Right lung (tissue), 5 donors: ENCODE results near the gene PLSCR1. TPM values are rescaled to one million over a fixed set of nuclear protein-coding genes. Genes with fewer than 3 reads are reported as not detected.
"Not testable (repeated sequence)": the region's sequence is repeated elsewhere in the genome, so short reads cannot be mapped to it uniquely, and the experiment has no call there.

Experiments used
- DNase-seq, 2 donors: peaks; one replicate each; pipeline ENCODE4 v3.0.0-alpha.2; 2013
- polyA plus RNA-seq, 5 donors: library from polyadenylated mRNA; unstranded; fragments of 120-200 nt; gene quantifications; one replicate each; pipeline versions ENCODE4 v1.2.1 to v1.2.3, GENCODE V29; 2013; ENCODE audit warnings: inconsistent platforms in 1 of 5, low replicate concordance in 1 of 5; ENCODE audit not compliant: insufficient read length in 5 of 5, insufficient read depth in 1 of 5

Gene PLSCR1
- polyA plus RNA-seq, 5 donors = 62.7 to 95.8 (median 85.1) TPM

DNA sequence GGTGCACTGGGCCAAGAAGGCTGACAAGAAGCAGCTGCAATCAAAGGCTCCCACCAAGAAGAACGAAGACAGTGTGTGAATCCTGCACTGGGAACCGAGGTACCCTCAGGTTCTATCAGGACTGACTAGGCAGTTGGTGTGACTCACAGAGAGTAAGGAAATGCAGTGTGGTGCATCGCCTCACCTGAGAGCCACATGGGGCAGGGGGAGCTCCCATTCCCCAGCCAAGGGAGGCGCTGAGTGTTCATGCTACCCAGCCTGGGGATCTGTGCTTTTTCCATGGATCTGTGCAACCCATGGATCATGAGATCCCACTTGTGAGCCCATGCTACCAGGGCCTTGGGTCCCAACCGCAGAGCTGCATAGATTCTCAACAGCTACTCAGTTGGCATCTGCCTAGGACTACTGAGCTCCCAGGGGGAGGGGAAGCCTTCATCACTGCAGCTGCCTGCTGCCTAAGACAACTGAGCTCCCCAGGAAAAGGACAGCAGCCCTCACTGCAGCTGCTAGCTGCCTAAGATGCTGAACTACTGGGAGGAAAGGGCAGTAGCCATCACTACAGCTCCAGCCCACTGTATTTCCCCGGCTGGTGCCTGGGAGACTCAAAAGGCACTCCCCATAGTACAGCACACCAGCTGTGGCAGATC lies 68.2 kb downstream of the PLSCR1 start:
- no peak for DNase-seq

DNA sequence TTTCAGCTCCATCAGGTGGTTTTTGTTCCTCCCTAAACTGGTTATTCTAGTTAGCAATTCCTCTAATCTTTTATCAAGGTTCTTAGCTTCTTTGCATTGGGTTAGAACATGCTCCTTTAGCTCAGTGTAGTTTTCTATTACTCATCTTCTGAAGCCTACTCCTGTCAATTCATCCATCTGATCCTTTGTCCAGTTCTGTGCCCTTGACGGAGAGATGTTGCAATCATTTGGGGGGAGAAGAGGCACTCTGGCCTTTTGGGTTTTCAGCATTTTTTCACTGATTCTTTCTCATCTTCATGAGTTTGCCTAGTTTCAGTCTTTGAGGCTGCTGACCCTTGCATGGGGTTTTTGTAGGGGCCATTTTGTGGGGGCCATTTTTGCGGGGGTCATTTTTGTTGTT lies 69.4 kb downstream of the PLSCR1 start:
- DNase-seq = not testable (repeated sequence)

DNA sequence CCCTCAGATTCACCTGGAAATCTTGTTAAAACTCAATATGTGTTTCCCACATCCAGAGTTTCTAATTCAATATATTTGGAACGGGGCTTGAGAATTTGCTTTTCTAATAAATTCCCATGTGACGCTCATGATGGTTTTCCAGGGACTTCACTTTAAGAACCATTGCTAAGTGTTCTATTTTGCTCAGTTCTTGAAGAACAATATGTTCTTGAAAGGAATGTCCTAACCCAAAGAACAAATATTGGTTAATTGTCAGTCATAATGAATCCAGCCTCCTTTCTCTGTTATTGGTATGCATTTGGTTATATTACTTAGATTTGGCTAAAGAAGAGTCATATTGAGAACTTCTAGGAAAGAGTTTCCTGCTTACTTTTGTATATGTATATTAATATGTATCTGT lies 70.7 kb downstream of the PLSCR1 start:
- no peak for DNase-seq

DNA sequence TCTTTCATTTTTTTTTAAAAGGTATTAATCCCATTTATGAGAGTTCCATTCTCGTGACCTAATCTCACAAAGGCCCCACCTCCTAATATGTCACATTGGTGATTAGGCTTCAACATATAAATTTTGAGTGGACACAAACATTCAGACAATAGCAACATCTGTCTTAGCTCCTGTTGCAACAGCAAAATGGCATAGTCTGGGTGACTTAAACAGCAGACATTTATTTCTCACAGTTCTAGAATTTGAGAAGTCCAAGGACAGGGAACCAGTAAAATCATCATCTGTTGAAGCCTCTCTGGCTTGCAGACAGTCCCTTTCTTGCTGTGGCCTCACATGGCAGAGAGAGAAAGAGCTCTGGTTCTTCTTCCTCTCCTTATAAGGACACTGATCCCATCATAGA lies 71.8 kb downstream of the PLSCR1 start:
- DNase-seq = no peak

DNA sequence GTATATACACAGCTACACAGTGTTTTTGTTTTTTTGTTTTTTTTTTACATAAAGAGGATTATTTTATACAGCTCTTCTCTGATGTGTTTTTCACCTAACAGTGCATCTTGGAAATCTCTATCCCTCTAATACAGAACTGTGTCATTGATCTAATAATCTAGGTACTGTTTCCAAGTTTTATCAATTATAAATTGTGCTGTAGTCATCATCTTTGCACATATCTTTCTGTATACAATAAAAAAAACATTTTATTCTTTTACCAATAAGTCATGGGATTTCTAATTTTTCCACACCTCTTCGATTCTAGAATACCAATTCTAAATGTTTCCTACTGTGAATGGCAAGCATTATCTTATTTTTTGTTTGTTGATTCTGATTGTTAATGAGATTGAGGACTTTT lies 73.4 kb downstream of the PLSCR1 start:
- no peak for DNase-seq

DNA sequence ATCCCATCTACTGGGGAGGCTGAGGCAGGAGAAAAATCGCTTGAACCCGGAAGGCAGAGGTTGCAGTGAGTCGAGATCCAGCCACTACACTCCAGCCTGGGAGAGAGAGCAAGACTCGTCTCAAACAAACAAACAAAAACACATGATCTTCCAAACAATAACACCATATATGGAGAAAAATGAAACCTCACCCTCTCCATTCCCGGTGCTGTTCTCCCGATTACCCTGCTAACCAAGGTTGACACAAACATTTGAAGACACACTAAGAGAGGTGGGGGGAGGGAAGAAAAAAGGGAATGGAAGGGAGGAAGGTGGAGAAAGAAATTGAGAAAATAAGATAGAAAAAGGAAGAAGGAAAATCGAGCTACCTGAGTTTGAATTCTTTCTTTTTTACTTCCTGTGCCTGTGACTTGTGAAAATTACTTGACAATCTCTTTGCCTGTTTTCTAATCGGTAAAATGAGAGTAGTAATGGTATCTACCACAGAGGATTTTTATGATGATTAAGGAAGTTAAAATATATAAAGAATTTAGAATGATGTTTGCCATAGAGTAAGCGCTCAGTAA lies 73.9 kb downstream of the PLSCR1 start:
- no peak for DNase-seq

DNA sequence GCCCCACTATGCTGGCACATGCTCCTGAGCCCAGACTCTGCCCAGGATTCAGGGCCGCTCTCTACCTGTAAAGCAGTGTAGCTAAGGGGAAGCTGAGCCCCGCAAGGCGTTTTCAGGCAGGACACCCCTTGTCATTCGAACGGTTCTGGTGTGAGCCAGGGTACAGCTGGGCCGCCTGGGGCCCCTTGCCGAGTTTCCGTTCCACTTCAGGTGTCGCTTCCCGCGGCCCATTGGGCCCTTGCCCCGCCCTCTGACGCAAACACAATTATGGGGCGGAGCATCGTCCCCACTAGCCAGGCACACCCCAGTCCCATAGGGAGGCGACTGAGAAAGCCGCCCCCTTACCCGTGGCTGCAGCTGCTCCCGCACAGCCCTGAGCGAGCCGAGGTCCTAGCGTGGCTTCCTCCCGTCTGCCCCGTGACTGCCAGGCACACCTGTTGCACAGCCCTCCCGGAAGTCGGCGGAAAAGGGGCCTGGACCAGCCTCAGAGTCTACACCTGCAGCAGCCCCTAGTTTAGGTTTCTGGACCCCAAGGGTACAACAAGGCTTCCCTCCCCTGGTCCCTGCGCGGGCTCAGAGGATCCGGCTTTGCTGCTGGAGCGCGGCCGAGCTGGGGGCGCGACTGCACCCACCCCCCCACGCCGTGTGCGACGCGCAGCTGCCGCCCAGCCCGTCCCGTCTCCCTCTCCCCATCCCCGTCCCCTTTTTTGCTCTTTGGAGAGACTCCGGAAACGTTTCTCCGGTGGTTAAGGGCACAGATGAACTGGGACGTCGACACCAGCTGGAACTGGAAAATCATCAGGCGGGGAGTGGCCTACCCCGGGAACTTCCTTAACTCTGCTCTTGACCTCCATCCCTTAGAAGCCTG lies 75.0 kb downstream of the PLSCR1 start, which contains the start of gene PLSCR2:
PLSCR2 (minus strand) TSS at position 412 of the 868 bp plus-strand sequence. CDS start 9,657 bp downstream, outside the sequence.
- DNase-seq = peak; percentile 61 to 63

DNA sequence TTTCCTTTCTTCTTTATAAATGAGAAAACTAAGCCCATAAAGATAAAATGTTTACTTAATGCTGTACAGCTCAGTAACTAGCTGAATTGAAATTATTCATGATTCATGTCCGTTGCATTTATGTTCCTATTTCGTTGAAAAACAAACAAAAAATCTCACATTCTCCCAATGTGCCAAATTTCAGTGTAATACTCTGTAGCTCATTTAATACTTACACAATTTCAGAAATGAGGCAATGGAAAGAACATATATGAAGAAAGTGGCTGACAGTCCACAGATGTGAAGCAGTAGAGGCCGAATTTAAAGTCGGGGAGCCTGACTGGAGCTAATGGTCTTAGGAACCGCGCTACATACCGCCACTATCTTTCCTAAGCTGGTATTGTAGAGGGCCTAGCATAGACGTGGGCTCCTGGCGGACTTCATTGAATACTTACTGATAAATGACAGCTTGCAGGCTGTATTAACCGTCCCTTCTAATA lies 75.7 kb downstream of the PLSCR1 start:
- DNase-seq = peak; percentile 28 to 50

DNA sequence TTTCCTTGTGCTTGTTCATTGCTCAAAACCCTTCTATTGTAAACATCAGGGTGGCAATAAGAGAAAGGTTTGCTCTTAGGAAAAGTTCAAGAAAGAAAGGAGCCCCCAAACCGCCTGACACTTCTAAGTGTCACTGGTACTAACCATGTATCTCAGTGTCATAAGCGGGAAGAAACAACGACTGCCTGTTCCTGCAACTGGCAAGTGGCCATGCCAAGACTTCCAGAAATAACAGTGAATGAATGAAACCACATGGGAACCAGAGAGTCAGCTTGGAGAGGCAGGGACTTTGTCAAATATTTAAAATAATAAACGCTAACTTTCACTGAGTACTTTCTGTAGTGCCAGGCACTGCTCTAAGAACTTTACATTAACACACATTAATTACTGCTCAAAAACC lies 76.2 kb downstream of the PLSCR1 start:
- DNase-seq = peak; percentile 19 to 24

DNA sequence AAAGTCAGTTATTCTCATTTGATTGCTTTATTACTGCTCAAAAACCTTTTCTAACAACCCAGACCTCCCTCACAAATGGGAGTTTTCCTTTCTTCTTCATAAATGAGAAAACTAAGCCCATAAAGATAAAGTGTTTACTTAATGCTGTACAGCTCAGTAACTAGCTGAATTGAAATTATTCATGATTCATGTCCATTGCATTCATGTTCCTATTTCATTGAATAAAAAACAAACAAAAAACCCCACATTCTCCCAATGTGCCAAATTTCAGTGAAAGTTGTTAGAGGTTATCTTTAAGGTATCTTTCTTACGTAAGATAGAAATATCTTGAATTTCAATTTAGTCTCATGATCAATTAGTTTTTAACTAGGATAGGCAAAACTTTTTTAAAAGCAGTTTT lies 77.8 kb downstream of the PLSCR1 start:
- no peak for DNase-seq

DNA sequence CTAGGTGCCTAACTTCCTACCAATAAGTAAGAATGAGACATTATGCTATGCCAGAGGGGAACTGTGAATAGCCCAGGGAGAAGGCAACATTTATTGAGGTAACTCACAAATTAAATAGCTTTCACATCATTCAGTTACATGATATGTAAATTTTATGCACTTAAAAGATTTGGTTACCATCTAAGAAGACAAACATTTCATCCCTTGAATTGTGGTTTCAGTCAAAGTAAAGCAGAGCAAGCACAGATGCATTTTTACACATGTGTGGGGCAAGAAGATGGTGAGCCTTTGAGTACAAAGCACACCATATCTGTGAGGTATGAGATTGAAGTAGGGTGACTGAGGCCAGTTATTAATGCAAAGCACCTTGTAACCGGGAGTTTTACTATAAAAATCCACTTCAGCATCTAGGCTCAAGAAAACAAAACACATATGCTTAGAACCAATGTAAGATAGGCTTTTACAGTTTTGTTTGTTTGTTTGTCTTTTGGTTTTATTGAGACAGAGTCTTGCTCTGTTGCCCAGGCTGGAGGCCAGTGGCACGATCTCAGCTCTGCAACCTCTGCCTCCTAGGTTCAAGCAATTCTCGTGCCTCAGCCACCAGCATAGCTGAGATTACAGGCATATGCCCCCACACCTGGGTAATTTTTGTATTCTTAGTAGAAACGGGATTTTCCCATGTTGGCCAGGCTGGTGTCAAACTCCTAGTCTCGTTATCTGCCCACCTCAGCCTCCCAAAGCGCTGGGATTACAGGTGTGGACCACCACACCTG lies 78.5 kb downstream of the PLSCR1 start:
- no peak for DNase-seq

Other genes starting within 250 kb of the PLSCR1 start
- gene PLSCR2, start 75.0 kb downstream of the PLSCR1 start, polyA plus RNA-seq = under 1 TPM; 0.77 to 0.95 (median 0.82) TPM
- gene PLSCR5, start 60.7 kb upstream of the PLSCR1 start, polyA plus RNA-seq = under 1 TPM in 1 of 5 donors, not detected in 4; 0.17 TPM